HL-60 (cell line): ENCODE data around the gene ARV1.

Source experiments
- GABPA ChIP-seq: IDR thresholded peaks from 2 replicates; pipeline ENCODE4 v1.6.1; 2012; ENCODE audit warnings: low read depth
- POLR2AphosphoS5 ChIP-seq: IDR thresholded peaks from 2 replicates; pipeline ENCODE4 v1.6.1; 2012; ENCODE audit warnings: low read depth
- SPI1 ChIP-seq: IDR thresholded peaks from 2 replicates; pipeline ENCODE4 v1.6.1; 2012; ENCODE audit warnings: low read depth, mild to moderate bottlenecking, borderline replicate concordance
- TF ChIP-seq, protein P1 (sequence below): IDR thresholded peaks from one replicate; pipeline ENCODE4 v1.5.1; 2011; ENCODE audit warnings: low read length, control low read depth, inconsistent platforms; ENCODE audit not compliant: insufficient read depth
- TF ChIP-seq, protein P2 (sequence below): IDR thresholded peaks from 2 replicates; pipeline ENCODE4 v1.6.1; 2012; ENCODE audit warnings: low read depth; ENCODE audit not compliant: insufficient replicate concordance

DNA sequence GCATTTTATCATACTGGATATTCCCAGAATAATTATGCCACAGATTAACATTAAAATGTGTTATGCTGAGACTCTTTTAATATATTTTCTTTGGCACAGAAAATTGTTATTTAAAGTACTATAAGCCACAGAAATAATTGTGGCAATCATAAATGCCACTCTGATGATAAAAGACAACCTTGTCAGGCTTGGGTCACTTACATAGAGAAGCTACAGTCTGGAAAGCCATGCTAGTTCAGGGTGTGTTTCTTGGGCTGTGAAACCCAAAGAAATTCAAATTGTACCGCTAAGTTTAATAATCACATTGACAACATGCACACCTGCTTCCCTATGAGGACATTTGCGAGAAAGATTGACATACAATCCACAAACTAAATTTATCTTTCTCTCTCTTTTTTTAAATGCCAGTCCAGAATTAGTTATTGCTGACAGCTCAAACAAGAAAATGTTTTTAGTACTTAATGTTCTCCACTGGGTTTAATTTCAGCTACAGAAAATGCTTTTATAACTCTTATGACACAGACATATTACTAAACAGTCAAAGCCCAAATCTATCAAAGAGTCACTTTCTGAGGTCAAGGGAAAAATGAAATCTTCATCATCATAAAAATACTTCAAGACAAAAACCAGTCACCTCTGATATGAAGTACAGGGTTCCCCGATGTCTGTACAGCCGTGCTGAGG is 38.9 kb upstream of the ARV1 start:
- TF ChIP-seq GABPA (no peak), SPI1 (no peak), POLR2AphosphoS5 (no peak)
- TF ChIP-seq, protein P1, sequence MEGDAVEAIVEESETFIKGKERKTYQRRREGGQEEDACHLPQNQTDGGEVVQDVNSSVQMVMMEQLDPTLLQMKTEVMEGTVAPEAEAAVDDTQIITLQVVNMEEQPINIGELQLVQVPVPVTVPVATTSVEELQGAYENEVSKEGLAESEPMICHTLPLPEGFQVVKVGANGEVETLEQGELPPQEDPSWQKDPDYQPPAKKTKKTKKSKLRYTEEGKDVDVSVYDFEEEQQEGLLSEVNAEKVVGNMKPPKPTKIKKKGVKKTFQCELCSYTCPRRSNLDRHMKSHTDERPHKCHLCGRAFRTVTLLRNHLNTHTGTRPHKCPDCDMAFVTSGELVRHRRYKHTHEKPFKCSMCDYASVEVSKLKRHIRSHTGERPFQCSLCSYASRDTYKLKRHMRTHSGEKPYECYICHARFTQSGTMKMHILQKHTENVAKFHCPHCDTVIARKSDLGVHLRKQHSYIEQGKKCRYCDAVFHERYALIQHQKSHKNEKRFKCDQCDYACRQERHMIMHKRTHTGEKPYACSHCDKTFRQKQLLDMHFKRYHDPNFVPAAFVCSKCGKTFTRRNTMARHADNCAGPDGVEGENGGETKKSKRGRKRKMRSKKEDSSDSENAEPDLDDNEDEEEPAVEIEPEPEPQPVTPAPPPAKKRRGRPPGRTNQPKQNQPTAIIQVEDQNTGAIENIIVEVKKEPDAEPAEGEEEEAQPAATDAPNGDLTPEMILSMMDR, result no peak
- TF ChIP-seq, protein P2, sequence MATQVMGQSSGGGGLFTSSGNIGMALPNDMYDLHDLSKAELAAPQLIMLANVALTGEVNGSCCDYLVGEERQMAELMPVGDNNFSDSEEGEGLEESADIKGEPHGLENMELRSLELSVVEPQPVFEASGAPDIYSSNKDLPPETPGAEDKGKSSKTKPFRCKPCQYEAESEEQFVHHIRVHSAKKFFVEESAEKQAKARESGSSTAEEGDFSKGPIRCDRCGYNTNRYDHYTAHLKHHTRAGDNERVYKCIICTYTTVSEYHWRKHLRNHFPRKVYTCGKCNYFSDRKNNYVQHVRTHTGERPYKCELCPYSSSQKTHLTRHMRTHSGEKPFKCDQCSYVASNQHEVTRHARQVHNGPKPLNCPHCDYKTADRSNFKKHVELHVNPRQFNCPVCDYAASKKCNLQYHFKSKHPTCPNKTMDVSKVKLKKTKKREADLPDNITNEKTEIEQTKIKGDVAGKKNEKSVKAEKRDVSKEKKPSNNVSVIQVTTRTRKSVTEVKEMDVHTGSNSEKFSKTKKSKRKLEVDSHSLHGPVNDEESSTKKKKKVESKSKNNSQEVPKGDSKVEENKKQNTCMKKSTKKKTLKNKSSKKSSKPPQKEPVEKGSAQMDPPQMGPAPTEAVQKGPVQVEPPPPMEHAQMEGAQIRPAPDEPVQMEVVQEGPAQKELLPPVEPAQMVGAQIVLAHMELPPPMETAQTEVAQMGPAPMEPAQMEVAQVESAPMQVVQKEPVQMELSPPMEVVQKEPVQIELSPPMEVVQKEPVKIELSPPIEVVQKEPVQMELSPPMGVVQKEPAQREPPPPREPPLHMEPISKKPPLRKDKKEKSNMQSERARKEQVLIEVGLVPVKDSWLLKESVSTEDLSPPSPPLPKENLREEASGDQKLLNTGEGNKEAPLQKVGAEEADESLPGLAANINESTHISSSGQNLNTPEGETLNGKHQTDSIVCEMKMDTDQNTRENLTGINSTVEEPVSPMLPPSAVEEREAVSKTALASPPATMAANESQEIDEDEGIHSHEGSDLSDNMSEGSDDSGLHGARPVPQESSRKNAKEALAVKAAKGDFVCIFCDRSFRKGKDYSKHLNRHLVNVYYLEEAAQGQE, result no peak
